SK-N-SH (cell line): ENCODE results near the gene KIF9.

ENCODE experiments used
- CTCF ChIP-seq: fragments of 200-600 bp; sonication (generic); IDR thresholded peaks from 2 replicates; pipeline ENCODE4 v1.6.1; 2017; ENCODE audit warnings: antibody characterized with exemption, mild to moderate bottlenecking, moderate library complexity
- SMC3 ChIP-seq: IDR thresholded peaks from 2 replicates; pipeline ENCODE4 v1.6.1; 2012; ENCODE audit warnings: low read depth, low read length, improper control_type of control experiment

- TF ChIP-seq SMC3 = no peak
- TF ChIP-seq CTCF = no peak
Measured at GRCh38 chr3:47204875-47205274, 77.7 kb downstream of the KIF9 start.
